Neural crest cell (in vitro differentiated cells): Measurements from ENCODE around the gene RNLS. TPM values are rescaled to one million over a fixed set of nuclear protein-coding genes. Genes with fewer than 3 reads are reported as not detected.

Experiments
- DNase-seq: peaks from one replicate; pipeline ENCODE4 v3.0.0; 2021; ENCODE audit warnings: low read depth, mixed read lengths, low spot score
- H3K27ac Mint-ChIP-seq: one replicate; pipeline ENCODE4 v1.8.0; 2021; ENCODE audit warnings: mild to moderate bottlenecking, mixed read lengths; ENCODE audit not compliant: unreplicated experiment
- H3K27me3 Mint-ChIP-seq: 2 replicates; pipeline ENCODE4 v1.8.0; 2021; ENCODE audit warnings: low read depth, mild to moderate bottlenecking, mixed read lengths
- H3K36me3 Mint-ChIP-seq: 2 replicates; pipeline ENCODE4 v1.8.0; 2021; ENCODE audit warnings: low read depth, mild to moderate bottlenecking, mixed read lengths
- H3K4me1 Mint-ChIP-seq: 2 replicates; pipeline ENCODE4 v1.8.0; 2021; ENCODE audit warnings: mixed read lengths
- H3K4me3 Mint-ChIP-seq: one replicate; pipeline ENCODE4 v1.8.0; 2021; ENCODE audit warnings: mild to moderate bottlenecking, mixed read lengths
- H3K9me3 Mint-ChIP-seq: 2 replicates; pipeline ENCODE4 v1.8.0; 2021; ENCODE audit warnings: mixed read lengths
- CTCF ChIP-seq: fragments of 200-600 bp; sonication (generic); conservative IDR thresholded peaks from 2 replicates; pipeline ENCODE4 v1.5.0; 2021; ENCODE audit warnings: antibody characterized with exemption, mild to moderate bottlenecking
- total RNA-seq: library from RNA; stranded (reverse); gene quantifications from 2 replicates; pipeline ENCODE4 v1.2.1, GENCODE V29; 2021

Gene RNLS
- total RNA-seq, 1 donor from 2014 or later, result 3.3 TPM

- Mint-ChIP-seq H3K36me3 (peaks cover 2% of the 10 kb centered on the region), H3K4me3 (no peak overlapping the region), H3K4me1 (no peaks in the 10 kb centered on the region), H3K9me3 (peaks cover 4% of the 10 kb centered on the region), H3K27me3 (no peaks in the 10 kb centered on the region), H3K27ac (no peak overlapping the region)
- no peak for DNase-seq
- no peak for TF ChIP-seq CTCF
Measured at GRCh38 chr10:88383276-88383675, 199.8 kb downstream of the RNLS start.

GRCh38 chr10:88382699-88383098 is 200.4 kb downstream of the RNLS start:
- Mint-ChIP-seq H3K27ac (no peak overlapping the region), H3K36me3 (peaks cover 2% of the 10 kb centered on the region), H3K9me3 (peaks cover 4% of the 10 kb centered on the region), H3K4me3 (no peak overlapping the region), H3K4me1 (no peaks in the 10 kb centered on the region), H3K27me3 (no peaks in the 10 kb centered on the region)
- TF ChIP-seq CTCF, result no peak
- DNase-seq, result no peak

GRCh38 chr10:88379575-88379974 is 203.5 kb downstream of the RNLS start:
- H3K27me3 Mint-ChIP-seq, result no peaks in the 10 kb centered on the region
- no peak for DNase-seq
- no peak for TF ChIP-seq CTCF
- no peaks in the 10 kb centered on the region for H3K4me1 Mint-ChIP-seq
- no peak overlapping the region for H3K27ac Mint-ChIP-seq
- peaks cover 2% of the 10 kb centered on the region for H3K36me3 Mint-ChIP-seq
- no peak overlapping the region for H3K4me3 Mint-ChIP-seq
- peaks cover 4% of the 10 kb centered on the region for H3K9me3 Mint-ChIP-seq

GRCh38 chr10:88377510-88377909 is 205.6 kb downstream of the RNLS start:
- H3K27ac Mint-ChIP-seq, result no peak overlapping the region
- no peak for DNase-seq
- H3K27me3 Mint-ChIP-seq, result no peaks in the 10 kb centered on the region
- H3K4me1 Mint-ChIP-seq, result peaks cover 3% of the 10 kb centered on the region
- no peaks in the 10 kb centered on the region for H3K9me3 Mint-ChIP-seq
- H3K4me3 Mint-ChIP-seq, result no peak overlapping the region
- H3K36me3 Mint-ChIP-seq, result no peaks in the 10 kb centered on the region
- TF ChIP-seq CTCF, result no peak

GRCh38 chr10:88374392-88375175 is 208.5 kb downstream of the RNLS start:
- H3K27ac Mint-ChIP-seq, result no peak overlapping the region
- peaks cover 9% of the 10 kb centered on the region for H3K4me1 Mint-ChIP-seq
- H3K4me3 Mint-ChIP-seq, result no peak overlapping the region
- H3K9me3 Mint-ChIP-seq, result no peaks in the 10 kb centered on the region
- H3K36me3 Mint-ChIP-seq, result no peaks in the 10 kb centered on the region
- TF ChIP-seq CTCF, result no peak
- no peak for DNase-seq
- H3K27me3 Mint-ChIP-seq, result no peaks in the 10 kb centered on the region
